A673 (cell line): ENCODE results near the gene DUSP6. TPM values are rescaled to one million over a fixed set of nuclear protein-coding genes. Genes with fewer than 3 reads are reported as not detected.

ENCODE experiments used
- BruUV-seq: library from RNA; stranded (reverse); fragments of 400-500 nt; replicated peaks from 2 replicates; lab custom pipeline; 2021; lab: Mats Ljungman, UMichigan
- CTCF ChIA-PET: fragments of 300-600 bp; sonication (Branson Sonifier 250); formaldehyde crosslinking; loops from one replicate; lab custom pipeline; 2022; ENCODE audit warnings: antibody characterized with exemption; lab: Charles Lee
- POLR2A ChIA-PET: fragments of 300-600 bp; sonication (Branson Sonifier 250); formaldehyde crosslinking; loops from one replicate; lab custom pipeline; 2022; ENCODE audit warnings: antibody characterized with exemption; ENCODE audit not compliant: low non-redundant PET; lab: Charles Lee
- DNase-seq: peaks from one replicate; pipeline ENCODE4 v3.0.0-alpha.2; 2015; ENCODE audit warnings: low spot score
- H3K27ac ChIP-seq: fragments of 200-600 bp; sonication (generic); 2 replicates; pipeline ENCODE4 v1.5.1; 2016; ENCODE audit warnings: mixed run types, low read depth, mild to moderate bottlenecking, mixed read lengths, antibody characterized with exemption, low read length; ENCODE audit not compliant: poor library complexity, severe bottlenecking
- H3K27me3 ChIP-seq: fragments of 200-600 bp; sonication (generic); replicated peaks from 2 replicates; pipeline ENCODE4 v1.6.1; 2017; ENCODE audit warnings: mixed run types, low read depth, mild to moderate bottlenecking, mixed read lengths, antibody characterized with exemption, low read length; ENCODE audit not compliant: insufficient read depth, poor library complexity
- H3K36me3 ChIP-seq: fragments of 200-600 bp; sonication (generic); 2 replicates; pipeline ENCODE4 v1.6.1; 2016; ENCODE audit warnings: mixed run types, mild to moderate bottlenecking, mixed read lengths, antibody characterized with exemption, low read length; ENCODE audit not compliant: insufficient read depth, poor library complexity, severe bottlenecking
- H3K4me1 ChIP-seq: fragments of 200-600 bp; sonication (generic); 2 replicates; pipeline ENCODE4 v1.6.1; 2017; ENCODE audit warnings: mixed run types, mild to moderate bottlenecking, mixed read lengths, antibody characterized with exemption, low read length; ENCODE audit not compliant: insufficient read depth, poor library complexity, severe bottlenecking
- H3K4me3 ChIP-seq: fragments of 200-600 bp; sonication (generic); 2 replicates; pipeline ENCODE4 v1.5.1; 2016; ENCODE audit warnings: low read depth, mixed run types, mild to moderate bottlenecking, mixed read lengths, low read length; ENCODE audit not compliant: poor library complexity, severe bottlenecking
- H3K9me3 ChIP-seq: fragments of 200-600 bp; sonication (generic); 2 replicates; pipeline ENCODE4 v1.6.1; 2016; ENCODE audit warnings: mixed run types, low read depth, mild to moderate bottlenecking, mixed read lengths, antibody characterized with exemption, low read length; ENCODE audit not compliant: poor library complexity, severe bottlenecking
- CTCF ChIP-seq: fragments of 300-800, 200-600 bp; sonication (generic); conservative IDR thresholded peaks from 2 replicates; pipeline ENCODE4 v1.5.1; 2017; ENCODE audit warnings: low read depth, mild to moderate bottlenecking, antibody characterized with exemption, low read length, moderate library complexity, mixed read lengths
- EZH2 ChIP-seq: fragments of 200-600 bp; sonication (generic); IDR thresholded peaks from 2 replicates; pipeline ENCODE4 v1.6.1; 2017; ENCODE audit warnings: borderline replicate concordance, low read depth, mild to moderate bottlenecking, mixed read lengths, antibody characterized with exemption, low read length; ENCODE audit not compliant: poor library complexity, severe bottlenecking
- intact Hi-C: fragments of 100-400 bp; cut with micrococcal nuclease; formaldehyde crosslinking; loops from one replicate; pipeline ENCODE4 v1.10.0; 2022; ENCODE audit not compliant: unreplicated experiment
- total RNA-seq: library from RNA; stranded (reverse); gene quantifications from 2 replicates; pipeline ENCODE4 v1.2.3, GENCODE V29; 2021

DUSP6 gene
- total RNA-seq, 1 experiment from 2014 or later = 226 TPM

GRCh38 chr12:89314060-89314761, 38.1 kb downstream of the DUSP6 start:
- Histone ChIP-seq H3K4me1 (peaks cover 48% of the 10 kb centered on the region), H3K4me3 (no peak overlapping the region), H3K9me3 (no peaks in the 10 kb centered on the region), H3K36me3 (no peaks in the 10 kb centered on the region), H3K27me3 (no peaks in the 10 kb centered on the region), H3K27ac (no peak overlapping the region)
- POLR2A ChIA-PET = interaction anchor here (0.5 to 0.6 kb wide), 2 partner anchors 30 to 65 kb away, joined by 3 to 5 read pairs; no protein-coding TSS in a partner anchor
- no peak for DNase-seq
- no TSS peak for BruUV-seq
- TF ChIP-seq CTCF (no peak), EZH2 (no peak)
- CTCF ChIA-PET = no interaction called here
- intact Hi-C loops = no loop called here

- POLR2A ChIA-PET = interaction anchor here (0.6 kb wide), 1 partner anchor 168 kb away, joined by 3 read pairs; no protein-coding TSS in a partner anchor
- no peak overlapping the region for H3K4me3 ChIP-seq
- intact Hi-C loops = no loop called here
- TF ChIP-seq EZH2 = no peak
- no peak for TF ChIP-seq CTCF
- no peaks in the 10 kb centered on the region for H3K9me3 ChIP-seq
- no peaks in the 10 kb centered on the region for H3K27me3 ChIP-seq
- peaks cover 50% of the 10 kb centered on the region for H3K4me1 ChIP-seq
- BruUV-seq = no TSS peak
- no peaks in the 10 kb centered on the region for H3K36me3 ChIP-seq
- peak overlapping the region; percentile 23 for H3K27ac ChIP-seq
- DNase-seq = no peak
- CTCF ChIA-PET = no interaction called here
Observed at GRCh38 chr12:89311703-89312293, 40.5 kb downstream of the DUSP6 start.

- TSS peak; percentile 88 for BruUV-seq
- DNase-seq = no peak
- Histone ChIP-seq H3K27ac (peak overlapping the region; percentile 87), H3K4me3 (peak overlapping the region; percentile 5), H3K4me1 (peaks cover 49% of the 10 kb centered on the region), H3K36me3 (no peaks in the 10 kb centered on the region), H3K27me3 (no peaks in the 10 kb centered on the region), H3K9me3 (no peaks in the 10 kb centered on the region)
- no peak for TF ChIP-seq EZH2
- TF ChIP-seq CTCF = no peak
- ChIA-PET POLR2A (no interaction called here), CTCF (no interaction called here)
- intact Hi-C loops = loop anchor here (2.0 kb wide), 1 partner anchor 31 kb away; no protein-coding TSS in a partner anchor
Observed at GRCh38 chr12:89309815-89310214, 42.5 kb downstream of the DUSP6 start.
